CD4-positive, alpha-beta T cell treated with Interleukin-15 for 1 hour (primary cell): ENCODE results near the gene GSTK1.
"Not testable (repeated sequence)": the region's sequence is repeated elsewhere in the genome, so short reads cannot be mapped to it uniquely, and the experiment has no call there.

Experiments
- DNase-seq: peaks from one replicate; pipeline ENCODE4 v3.0.0-alpha.2; 2020

GSTK1 gene

DNA sequence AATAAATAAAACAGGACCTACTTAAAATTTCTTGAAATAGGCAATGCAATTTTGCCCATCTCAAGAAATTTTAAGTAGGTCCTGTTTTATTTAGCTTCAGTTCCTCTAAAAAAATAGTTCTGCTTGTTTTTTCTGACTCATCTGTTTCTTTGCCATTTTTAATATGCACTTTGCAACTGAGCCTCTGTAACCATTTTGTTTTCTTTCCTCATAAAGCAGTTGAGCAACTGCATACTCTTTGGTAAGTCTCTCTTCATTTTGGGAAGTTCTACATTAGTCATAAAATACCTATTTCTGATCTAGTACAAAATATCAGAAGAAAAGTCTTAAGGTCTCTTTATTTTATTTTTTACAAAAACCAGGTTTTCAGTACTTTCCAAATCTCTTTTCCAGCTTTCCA is 23.4 kb upstream of the GSTK1 start:
- DNase-seq: no peak

- DNase-seq: peak; percentile 76
These were observed 22.7 kb upstream of the GSTK1 start for GRCh38 chr7:143240291-143241168.

GRCh38 chr7:143242306-143242705 is 20.9 kb upstream of the GSTK1 start:
- no peak for DNase-seq

DNA sequence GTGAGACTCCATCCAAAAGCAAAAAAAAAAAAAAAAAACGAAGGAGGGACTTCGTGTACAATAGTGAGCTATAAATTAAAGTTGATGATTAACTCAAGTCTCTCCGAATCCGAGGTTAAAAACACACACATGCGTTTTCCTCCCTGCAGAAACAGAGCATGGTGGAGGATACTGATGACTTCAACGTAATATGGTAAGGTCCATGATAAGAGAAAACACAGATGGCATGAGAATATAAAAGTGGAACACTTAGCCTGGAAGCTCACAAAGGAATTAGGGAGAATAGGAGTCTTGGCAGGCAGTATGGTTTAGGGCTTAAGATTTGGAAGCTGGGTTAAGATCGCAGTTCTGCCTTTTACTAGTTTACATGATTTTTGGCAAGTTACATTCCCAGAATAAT is 20.1 kb upstream of the GSTK1 start:
- DNase-seq: no peak

GRCh38 chr7:143243614-143244013 is 19.6 kb upstream of the GSTK1 start:
- DNase-seq: no peak

DNA sequence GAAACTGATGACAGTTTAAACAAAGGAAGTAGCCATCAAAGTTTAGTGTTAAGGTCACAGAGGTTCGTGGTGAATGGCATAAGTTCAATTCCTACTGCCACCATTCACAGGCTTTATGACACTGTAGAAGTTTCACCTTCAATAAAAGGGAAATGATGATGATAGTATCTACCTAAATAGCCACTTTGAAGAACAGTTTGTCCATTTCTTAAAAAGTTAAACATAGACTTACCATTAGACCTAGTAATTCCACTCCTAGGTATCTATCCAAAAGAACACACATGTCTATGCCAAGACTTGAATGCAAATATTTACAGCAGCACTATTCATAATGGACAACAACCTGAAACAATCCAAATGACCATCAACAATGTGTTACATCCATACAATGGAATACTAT is 18.9 kb upstream of the GSTK1 start:
- no peak for DNase-seq

GRCh38 chr7:143245123-143245522 is 18.1 kb upstream of the GSTK1 start:
- no peak for DNase-seq

DNA sequence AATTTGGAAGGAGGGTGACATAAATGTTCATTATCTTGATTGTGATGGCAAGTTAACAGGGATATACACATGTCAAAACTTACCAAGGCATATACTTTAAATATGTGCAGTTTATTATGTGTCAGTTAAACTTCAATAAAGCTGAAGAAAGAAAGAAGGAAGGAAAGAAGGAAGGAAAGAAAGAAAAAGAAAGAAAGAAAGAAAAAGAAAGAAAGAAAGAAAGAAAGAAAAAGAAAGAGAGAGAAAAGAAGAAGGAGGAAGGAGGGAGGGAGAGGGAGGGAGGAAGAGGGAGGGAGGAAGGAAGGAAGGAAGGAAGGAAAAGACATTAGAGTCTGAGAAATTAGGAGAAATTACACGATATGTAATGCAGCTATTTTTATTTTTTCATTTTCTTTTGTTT is 15.9 kb upstream of the GSTK1 start:
- no peak for DNase-seq

- no peak for DNase-seq
These were observed 14.4 kb upstream of the GSTK1 start for GRCh38 chr7:143248761-143249354.

- no peak for DNase-seq
These were observed 13.0 kb upstream of the GSTK1 start for GRCh38 chr7:143250199-143250598.

- DNase-seq: no peak
These were observed 12.4 kb upstream of the GSTK1 start for GRCh38 chr7:143250822-143251221.

DNA sequence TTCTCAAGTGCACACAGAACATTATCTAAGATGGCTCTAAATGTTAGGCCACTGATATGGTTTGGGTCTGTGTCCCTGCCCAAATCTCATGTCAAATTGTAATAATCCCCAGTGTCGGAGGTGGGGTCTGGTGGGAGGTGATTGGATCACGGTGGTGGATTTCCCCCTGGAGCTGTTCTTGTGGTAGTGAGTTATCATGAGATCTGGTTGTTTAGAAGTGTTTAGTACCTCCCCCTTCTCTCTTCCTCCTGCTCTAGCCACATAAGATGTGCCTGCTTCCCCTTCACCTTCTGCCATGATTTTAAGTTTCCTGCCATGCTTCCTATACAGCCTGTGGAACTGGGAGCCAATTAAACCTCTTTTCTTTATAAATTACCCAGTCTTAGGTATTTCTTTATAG is 11.2 kb upstream of the GSTK1 start:
- no peak for DNase-seq

GRCh38 chr7:143255564-143255963 is 7.7 kb upstream of the GSTK1 start:
- DNase-seq: no peak

GRCh38 chr7:143256325-143256724 is 6.9 kb upstream of the GSTK1 start:
- DNase-seq: no peak

GRCh38 chr7:143256932-143257331 is 6.3 kb upstream of the GSTK1 start:
- DNase-seq: no peak

GRCh38 chr7:143257501-143257900 is 5.7 kb upstream of the GSTK1 start:
- no peak for DNase-seq

DNA sequence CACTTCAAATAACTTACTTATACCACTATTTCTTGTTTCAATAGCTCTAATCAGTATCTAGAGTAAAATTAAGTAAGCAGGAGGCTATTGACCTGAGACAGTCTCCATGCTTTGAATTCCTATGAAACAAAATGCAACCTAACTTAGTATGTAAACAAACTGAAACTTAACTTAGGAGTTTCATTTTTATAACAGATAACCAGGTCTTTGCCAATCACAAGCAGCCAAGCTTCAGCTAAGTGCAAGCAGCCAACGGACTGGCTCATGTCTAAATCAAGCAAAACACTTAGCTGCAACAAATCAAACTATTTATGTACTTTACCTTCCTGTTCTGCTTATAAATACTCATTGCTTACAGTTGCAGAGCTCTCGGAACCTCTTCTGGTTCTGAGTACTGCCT is 4.4 kb upstream of the GSTK1 start:
- DNase-seq: peak; percentile 34

DNA sequence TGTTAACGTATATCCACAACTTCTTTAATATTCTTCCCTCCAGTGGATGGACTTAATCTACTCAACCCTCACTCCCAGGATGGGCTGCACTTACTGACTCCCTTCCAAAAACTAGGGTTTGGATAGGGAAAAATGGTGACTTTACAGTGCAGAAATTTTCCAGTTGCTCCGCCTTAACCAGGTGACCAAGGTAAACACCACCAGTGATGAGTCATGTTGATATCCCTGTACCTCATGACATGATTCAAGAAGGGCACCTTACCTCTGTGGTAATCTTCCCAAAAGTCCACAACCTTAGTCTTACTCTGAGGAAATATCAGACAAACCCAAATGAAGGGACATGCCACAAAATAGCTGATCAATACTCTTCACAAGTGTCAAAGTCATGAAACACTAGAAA is 3.5 kb upstream of the GSTK1 start:
- DNase-seq: no peak

- no peak for DNase-seq
These were observed 1.3 kb upstream of the GSTK1 start for GRCh38 chr7:143261901-143262300.

GRCh38 chr7:143264196-143264568 is 941 bp downstream of the GSTK1 start:
- not testable (repeated sequence) for DNase-seq

GRCh38 chr7:143265017-143265693 is 1.9 kb downstream of the GSTK1 start:
- DNase-seq: no peak

GRCh38 chr7:143269251-143269650 is 6.0 kb downstream of the GSTK1 start:
- no peak for DNase-seq

GRCh38 chr7:143271240-143271639 is 8.0 kb downstream of the GSTK1 start:
- DNase-seq: no peak

DNA sequence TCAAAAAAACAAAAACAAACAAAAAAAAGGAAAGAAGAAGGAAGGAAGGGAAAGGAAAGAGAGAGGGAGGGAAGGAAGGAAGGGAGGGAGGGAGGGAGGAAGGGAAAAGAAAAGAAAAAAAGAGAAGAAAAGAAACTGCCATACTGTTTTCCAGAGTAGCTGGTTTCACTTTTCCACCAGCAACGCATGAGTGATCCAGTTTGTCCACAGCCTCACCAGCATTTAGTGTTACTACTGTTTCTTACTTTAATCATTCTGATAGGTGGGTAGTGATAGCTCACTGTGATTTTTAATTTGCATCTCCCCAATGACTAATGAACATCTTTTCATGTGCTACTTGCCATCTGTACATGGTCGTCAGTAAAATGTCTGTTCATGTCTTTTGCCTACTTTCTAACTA is 9.6 kb downstream of the GSTK1 start:
- DNase-seq: no peak
